Loucy (cell line): ENCODE results near the gene ZBTB16.

Experiments
- CTCF ChIP-seq: fragments of 200-600 bp; sonication (generic); conservative IDR thresholded peaks from 2 replicates; pipeline ENCODE4 v1.5.1; 2014; ENCODE audit warnings: mild to moderate bottlenecking, antibody characterized with exemption, low read length
- EZH2phosphoT487 ChIP-seq: fragments of 200-600 bp; IDR thresholded peaks from 2 replicates; pipeline ENCODE4 v1.6.1; 2018; ENCODE audit warnings: antibody characterized with exemption, mild to moderate bottlenecking, moderate library complexity, borderline replicate concordance

DNA sequence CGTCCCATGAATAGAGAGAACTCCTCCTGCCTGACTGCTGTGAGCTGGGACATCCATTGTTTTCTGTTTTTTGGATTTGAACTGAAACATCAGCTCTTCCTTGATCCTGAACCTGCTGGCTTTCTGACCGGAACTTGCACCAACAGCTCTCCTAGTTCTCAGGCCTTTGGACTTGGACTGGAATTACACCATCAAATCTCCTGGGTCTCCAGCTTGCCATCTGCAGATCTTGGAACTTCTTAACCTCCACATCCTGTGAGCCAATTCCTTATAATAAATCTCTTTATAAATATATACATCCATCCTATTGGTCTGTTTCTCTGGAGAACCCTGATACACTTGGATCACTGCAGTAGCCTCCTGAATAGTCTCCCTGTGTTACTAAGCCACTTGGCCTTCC lies 42.5 kb upstream of the ZBTB16 start:
- TF ChIP-seq EZH2phosphoT487 (no peak), CTCF (no peak)
